Astrocyte of the cerebellum (primary cell): ENCODE results near the gene TSG101.

ENCODE experiments used
- DNase-seq: peaks from one replicate; pipeline ENCODE4 v3.0.0-alpha.2; 2011; ENCODE audit warnings: low read depth
- H3K4me3 ChIP-seq: 2 replicates; pipeline ENCODE4 v1.5.1; 2011; ENCODE audit warnings: mild to moderate bottlenecking, low read depth, low read length, moderate library complexity
- in situ Hi-C: cut with HindIII; loops from 2 replicates; pipeline ENCODE4 v1.10.0; 2017; ENCODE audit warnings: low sequenced_read_pairs
- TF ChIP-seq, protein P1 (sequence below): IDR thresholded peaks from 2 replicates; pipeline ENCODE4 v1.5.1; 2012; ENCODE audit warnings: low read length, low read depth, moderate library complexity, mild to moderate bottlenecking; ENCODE audit errors: missing control alignments

The TSG101 gene

DNA sequence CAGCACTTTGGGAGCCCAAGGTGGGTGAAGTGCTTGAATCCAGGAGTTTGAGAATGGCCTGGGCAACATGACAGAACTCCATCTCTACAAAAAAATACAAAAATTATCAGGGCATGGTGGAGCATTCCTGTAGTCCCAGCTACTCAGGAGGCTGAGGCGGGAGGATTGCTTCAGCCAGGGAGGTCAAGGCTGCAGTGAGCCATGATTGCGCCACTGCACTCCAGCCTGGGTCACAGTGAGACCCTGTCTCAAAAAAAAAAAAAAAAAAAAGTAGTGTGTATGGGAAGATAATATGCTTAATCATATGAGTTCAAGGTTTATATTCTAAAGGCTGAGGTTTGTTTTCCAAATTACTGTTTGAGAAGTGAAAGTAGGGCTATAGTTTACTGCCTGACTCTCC lies 60.3 kb downstream of the TSG101 start:
- no peak for DNase-seq
- TF ChIP-seq, protein P1, sequence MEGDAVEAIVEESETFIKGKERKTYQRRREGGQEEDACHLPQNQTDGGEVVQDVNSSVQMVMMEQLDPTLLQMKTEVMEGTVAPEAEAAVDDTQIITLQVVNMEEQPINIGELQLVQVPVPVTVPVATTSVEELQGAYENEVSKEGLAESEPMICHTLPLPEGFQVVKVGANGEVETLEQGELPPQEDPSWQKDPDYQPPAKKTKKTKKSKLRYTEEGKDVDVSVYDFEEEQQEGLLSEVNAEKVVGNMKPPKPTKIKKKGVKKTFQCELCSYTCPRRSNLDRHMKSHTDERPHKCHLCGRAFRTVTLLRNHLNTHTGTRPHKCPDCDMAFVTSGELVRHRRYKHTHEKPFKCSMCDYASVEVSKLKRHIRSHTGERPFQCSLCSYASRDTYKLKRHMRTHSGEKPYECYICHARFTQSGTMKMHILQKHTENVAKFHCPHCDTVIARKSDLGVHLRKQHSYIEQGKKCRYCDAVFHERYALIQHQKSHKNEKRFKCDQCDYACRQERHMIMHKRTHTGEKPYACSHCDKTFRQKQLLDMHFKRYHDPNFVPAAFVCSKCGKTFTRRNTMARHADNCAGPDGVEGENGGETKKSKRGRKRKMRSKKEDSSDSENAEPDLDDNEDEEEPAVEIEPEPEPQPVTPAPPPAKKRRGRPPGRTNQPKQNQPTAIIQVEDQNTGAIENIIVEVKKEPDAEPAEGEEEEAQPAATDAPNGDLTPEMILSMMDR, result no peak
- in situ Hi-C loops, result no loop called here
- H3K4me3 ChIP-seq, result no peak overlapping the region

DNA sequence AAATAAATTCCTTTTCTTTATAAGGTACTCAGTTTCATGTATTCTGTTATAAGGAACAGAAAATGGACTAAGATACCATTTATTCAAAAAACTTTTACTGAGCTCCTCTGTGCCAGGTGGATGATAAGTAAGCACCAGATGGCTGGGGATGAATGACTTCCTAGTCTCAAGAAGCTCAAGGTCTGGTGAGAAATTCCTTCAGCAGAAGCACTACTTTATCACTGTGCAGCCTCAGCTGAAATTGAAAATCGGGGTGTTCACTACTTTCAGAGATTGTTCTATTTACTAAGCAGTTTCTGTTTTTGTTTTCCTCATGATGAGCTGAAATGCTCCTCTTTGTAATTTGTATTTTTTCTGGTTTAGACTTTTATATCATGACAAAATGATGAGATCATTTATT lies 63.3 kb downstream of the TSG101 start:
- TF ChIP-seq, protein P1, result no peak
- in situ Hi-C loops, result no loop called here
- no peak for DNase-seq
- no peak overlapping the region for H3K4me3 ChIP-seq

DNA sequence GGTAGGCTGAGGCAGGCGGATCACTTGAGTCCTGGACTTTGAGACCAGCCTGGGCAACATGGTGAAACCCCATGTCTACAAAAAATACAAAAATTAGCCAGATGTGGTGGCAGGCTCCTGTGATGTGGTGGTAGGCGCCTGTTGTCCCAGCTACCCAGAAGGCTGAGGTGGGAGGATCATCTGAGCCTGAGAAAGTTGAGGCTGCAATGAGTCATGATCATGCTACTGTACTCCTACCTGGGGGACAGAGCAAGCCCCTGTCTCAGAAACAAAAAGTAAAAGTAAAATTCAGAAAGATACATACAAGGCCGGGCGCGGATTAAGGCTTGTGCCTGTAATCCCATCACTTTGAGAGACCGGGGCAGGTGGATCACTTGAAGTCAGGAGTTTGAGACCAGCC lies 64.8 kb downstream of the TSG101 start:
- no peak overlapping the region for H3K4me3 ChIP-seq
- in situ Hi-C loops, result no loop called here
- TF ChIP-seq, protein P1, result no peak
- DNase-seq, result no peak

DNA sequence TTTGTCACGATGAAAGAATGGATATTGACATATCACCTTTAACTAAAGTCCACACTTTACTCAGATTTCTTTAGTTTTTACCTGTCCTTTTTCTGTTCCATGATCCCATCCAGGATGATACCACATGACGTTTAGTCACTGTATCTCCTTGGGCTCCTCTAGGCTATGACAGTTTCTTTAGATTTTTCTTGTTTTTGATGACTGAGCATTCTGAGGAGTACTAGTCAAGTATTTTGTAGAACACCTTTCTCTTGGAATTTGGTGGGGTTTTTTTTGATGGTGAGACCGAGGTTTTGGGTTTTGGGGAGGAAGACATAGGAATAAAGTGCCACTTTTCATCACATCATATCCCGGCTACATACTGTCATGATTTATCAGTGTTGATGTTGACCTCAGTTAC lies 67.1 kb downstream of the TSG101 start:
- TF ChIP-seq, protein P1, result no peak
- in situ Hi-C loops, result no loop called here
- DNase-seq, result no peak
- H3K4me3 ChIP-seq, result no peak overlapping the region

DNA sequence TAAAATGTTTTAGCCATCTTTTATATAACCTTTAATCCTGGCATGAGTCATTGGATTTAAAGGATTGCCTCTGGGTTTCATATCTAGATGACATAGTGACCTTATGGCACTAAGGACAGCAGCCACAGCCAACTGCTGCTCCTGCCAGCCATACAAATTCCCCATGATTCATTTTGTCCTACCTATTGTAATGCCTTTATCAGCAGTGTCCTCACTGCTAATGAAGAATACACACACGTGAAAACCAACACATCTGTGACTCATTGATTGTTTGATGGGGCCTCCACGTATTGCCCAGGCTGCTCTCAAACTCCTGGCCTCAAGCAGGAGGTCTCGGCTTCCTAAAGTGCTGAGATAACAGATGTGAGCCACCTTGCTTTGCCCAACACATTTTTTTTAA lies 69.3 kb downstream of the TSG101 start:
- no peak for DNase-seq
- in situ Hi-C loops, result no loop called here
- no peak overlapping the region for H3K4me3 ChIP-seq
- TF ChIP-seq, protein P1, result no peak

DNA sequence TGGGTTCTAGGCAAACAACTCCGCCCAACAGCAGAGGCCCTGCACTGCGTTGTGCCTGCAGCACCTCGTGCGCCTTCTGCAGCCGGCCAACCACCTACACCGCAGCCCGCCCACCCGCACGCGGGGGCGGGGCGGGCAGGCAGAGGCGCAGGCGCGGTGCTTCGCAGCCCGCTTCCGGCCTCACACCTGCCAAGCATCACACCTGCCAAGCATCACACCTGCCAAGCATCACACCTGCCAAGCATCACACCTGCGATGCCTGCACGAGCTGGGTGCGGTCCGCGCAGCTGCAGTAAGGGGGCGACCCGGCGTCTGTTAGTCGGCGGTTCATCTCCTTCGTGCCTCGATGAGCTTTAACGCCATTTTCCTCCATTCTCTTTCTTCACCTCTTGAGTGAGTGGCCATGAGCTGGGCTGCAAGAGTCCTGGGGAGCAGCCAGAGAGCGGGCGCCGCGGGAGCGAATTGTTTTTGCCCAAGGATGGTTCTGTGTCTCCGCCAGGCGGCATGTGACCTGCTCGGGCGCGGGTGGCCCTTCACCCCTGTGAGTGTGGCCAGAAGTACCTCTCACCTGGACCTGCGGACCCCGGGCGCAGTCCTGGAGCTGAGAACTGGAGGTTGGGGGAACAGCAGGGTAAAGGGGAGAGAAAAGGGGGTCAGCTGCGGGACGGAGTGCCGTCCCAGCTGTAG lies 70.9 kb downstream of the TSG101 start, which contains the start of gene LDHAL6A:
TSS of gene LDHAL6A (plus strand) at position 171 of the 687 bp plus-strand sequence. CDS start 825 bp downstream, outside the sequence.
- in situ Hi-C loops, result no loop called here
- no peak within 1 kb of the TSS for H3K4me3 ChIP-seq
- TF ChIP-seq, protein P1, result no peak
- no peak for DNase-seq
